HG02588 (cell line): Measurements from ENCODE around the gene RAP1GDS1.
"Not testable (repeated sequence)": the region's sequence is repeated elsewhere in the genome, so short reads cannot be mapped to it uniquely, and the experiment has no call there.

Experiments
- ATAC-seq: cut with Tn5 transposase; IDR thresholded peaks from one replicate; pipeline ENCODE4 v1.9.1; 2021; ENCODE audit warnings: mild to moderate bottlenecking, moderate library complexity; ENCODE audit not compliant: unreplicated experiment

RAP1GDS1 gene

GRCh38 chr4:98285676-98286075 is 24.5 kb downstream of the RAP1GDS1 start:
- no peak for ATAC-seq

GRCh38 chr4:98287328-98287727 is 26.1 kb downstream of the RAP1GDS1 start:
- ATAC-seq: no peak

GRCh38 chr4:98288671-98289070 is 27.5 kb downstream of the RAP1GDS1 start:
- not testable (repeated sequence) for ATAC-seq

GRCh38 chr4:98289375-98289774 is 28.2 kb downstream of the RAP1GDS1 start:
- peak; percentile 81 for ATAC-seq

- ATAC-seq: no peak
Observed at GRCh38 chr4:98290511-98290910, 29.3 kb downstream of the RAP1GDS1 start.

- ATAC-seq: no peak
Observed at GRCh38 chr4:98293104-98293887, 32.1 kb downstream of the RAP1GDS1 start.

- no peak for ATAC-seq
Observed at GRCh38 chr4:98298022-98298421, 36.8 kb downstream of the RAP1GDS1 start.

- ATAC-seq: no peak
Observed at GRCh38 chr4:98300706-98301105, 39.5 kb downstream of the RAP1GDS1 start.

- ATAC-seq: no peak
Observed at GRCh38 chr4:98305576-98305975, 44.4 kb downstream of the RAP1GDS1 start.

GRCh38 chr4:98310867-98311266 is 49.7 kb downstream of the RAP1GDS1 start:
- ATAC-seq: no peak

- no peak for ATAC-seq
Observed at GRCh38 chr4:98311656-98312055, 50.5 kb downstream of the RAP1GDS1 start.

GRCh38 chr4:98314791-98315565 is 53.8 kb downstream of the RAP1GDS1 start:
- ATAC-seq: no peak

- no peak for ATAC-seq
Observed at GRCh38 chr4:98318521-98318920, 57.3 kb downstream of the RAP1GDS1 start.

GRCh38 chr4:98319021-98319420 is 57.8 kb downstream of the RAP1GDS1 start:
- ATAC-seq: no peak

GRCh38 chr4:98326168-98326567 is 65.0 kb downstream of the RAP1GDS1 start:
- no peak for ATAC-seq

- no peak for ATAC-seq
Observed at GRCh38 chr4:98327694-98328093, 66.5 kb downstream of the RAP1GDS1 start.

GRCh38 chr4:98329879-98330640 is 68.9 kb downstream of the RAP1GDS1 start:
- ATAC-seq: not testable (repeated sequence)

GRCh38 chr4:98332017-98332416 is 70.8 kb downstream of the RAP1GDS1 start:
- ATAC-seq: no peak

GRCh38 chr4:98334461-98334860 is 73.3 kb downstream of the RAP1GDS1 start:
- no peak for ATAC-seq

GRCh38 chr4:98338761-98339438 is 77.7 kb downstream of the RAP1GDS1 start:
- ATAC-seq: no peak

- ATAC-seq: no peak
Observed at GRCh38 chr4:98341309-98341708, 80.1 kb downstream of the RAP1GDS1 start.
